OCI-LY7 (cell line): Measurements from ENCODE around the gene SMIM21. TPM values are rescaled to one million over a fixed set of nuclear protein-coding genes. Genes with fewer than 3 reads are reported as not detected.

Source experiments
- BruUV-seq: library from RNA; stranded (reverse); fragments of 400-500 nt; replicated peaks from 2 replicates; lab custom pipeline; 2021; lab: Mats Ljungman, UMichigan
- CTCF ChIA-PET: fragments of 300-600 bp; sonication (Branson Sonifier 250); formaldehyde crosslinking; loops from one replicate; lab custom pipeline; 2022; ENCODE audit warnings: antibody characterized with exemption; ENCODE audit not compliant: unreplicated experiment; lab: Charles Lee
- POLR2A ChIA-PET: fragments of 300-600 bp; sonication (Branson Sonifier 250); formaldehyde crosslinking; loops from one replicate; lab custom pipeline; 2022; ENCODE audit warnings: antibody characterized with exemption; lab: Charles Lee
- DNase-seq: peaks from one replicate; pipeline ENCODE4 v3.0.0-alpha.2; 2015; ENCODE audit warnings: low spot score
- H2AFZ ChIP-seq: fragments of 200-600 bp; sonication (generic), shearing (Covaris generic); 2 replicates; pipeline ENCODE4 v1.6.1; 2014; ENCODE audit warnings: mild to moderate bottlenecking, antibody characterized with exemption, low read length, moderate library complexity
- H3K27ac ChIP-seq: fragments of 200-600 bp; sonication (generic); 2 replicates; pipeline ENCODE4 v1.5.1; 2014; ENCODE audit warnings: mixed run types, low read depth, mild to moderate bottlenecking, moderate library complexity, low read length, inconsistent platforms; ENCODE audit not compliant: poor library complexity, severe bottlenecking
- H3K36me3 ChIP-seq: fragments of 200-600 bp; sonication (generic); 2 replicates; pipeline ENCODE4 v1.6.1; 2014; ENCODE audit warnings: mild to moderate bottlenecking, antibody characterized with exemption, low read length, moderate library complexity, mixed read lengths; ENCODE audit not compliant: insufficient read depth
- H3K4me1 ChIP-seq: fragments of 200-600 bp; sonication (generic); 2 replicates; pipeline ENCODE4 v1.5.1; 2014; ENCODE audit warnings: mild to moderate bottlenecking, low read length; ENCODE audit not compliant: insufficient read depth, poor library complexity, severe bottlenecking
- H3K4me2 ChIP-seq: fragments of 200-600 bp; sonication (generic); 2 replicates; pipeline ENCODE4 v1.6.1; 2014; ENCODE audit warnings: mild to moderate bottlenecking, low read length
- H3K4me3 ChIP-seq: fragments of 200-600 bp; sonication (generic); 2 replicates; pipeline ENCODE4 v1.5.1; 2014; ENCODE audit warnings: mild to moderate bottlenecking, low read depth, low read length; ENCODE audit not compliant: poor library complexity, severe bottlenecking
- H3K79me2 ChIP-seq: fragments of 200-600 bp; sonication (generic); 2 replicates; pipeline ENCODE4 v1.6.1; 2016; ENCODE audit warnings: low read depth, mild to moderate bottlenecking, low read length, moderate library complexity, mixed read lengths; ENCODE audit not compliant: insufficient read depth
- H3K9me2 ChIP-seq: fragments of 200-600 bp; sonication (generic); 2 replicates; pipeline ENCODE4 v1.6.1; 2016; ENCODE audit warnings: mild to moderate bottlenecking, low read length, mixed read lengths; ENCODE audit not compliant: insufficient read depth
- H3K9me3 ChIP-seq: fragments of 200-600 bp; sonication (generic); 2 replicates; pipeline ENCODE4 v1.6.1; 2014; ENCODE audit warnings: mild to moderate bottlenecking, mixed run types, low read length, mixed read lengths
- H4K20me1 ChIP-seq: fragments of 200-600 bp; sonication (generic); 2 replicates; pipeline ENCODE4 v1.6.1; 2014; ENCODE audit warnings: mild to moderate bottlenecking, antibody characterized with exemption, low read length, moderate library complexity, mixed read lengths; ENCODE audit not compliant: insufficient read depth
- EZH2phosphoT487 ChIP-seq: fragments of 200-600 bp; sonication (generic); IDR thresholded peaks from 2 replicates; pipeline ENCODE4 v1.6.1; 2018; ENCODE audit warnings: low read depth, borderline replicate concordance, mild to moderate bottlenecking, mixed run types, antibody characterized with exemption, low read length, moderate library complexity, mixed read lengths
- intact Hi-C: fragments of 100-400 bp; cut with micrococcal nuclease; formaldehyde crosslinking; loops from one replicate; pipeline ENCODE4 v1.10.0; 2022; ENCODE audit not compliant: unreplicated experiment
- total RNA-seq, 2 experiments: library from RNA; depleted of rRNA in 1 of 2; stranded (reverse); fragments of >200 nt in 1 of 2; shearing (Covaris generic) in 1 of 2; gene quantifications; 2 replicates each; pipeline ENCODE4 v1.2.3, GENCODE V29; 2014 to 2022
- TF ChIP-seq, protein P1 (sequence below): fragments of 200-600 bp; sonication (generic); conservative IDR thresholded peaks from 2 replicates; pipeline ENCODE4 v1.5.1; 2014; ENCODE audit warnings: mild to moderate bottlenecking, antibody characterized with exemption, low read length, moderate library complexity, mixed read lengths

The SMIM21 gene
- total RNA-seq, 2 experiments from 2014 or later = not detected

DNA sequence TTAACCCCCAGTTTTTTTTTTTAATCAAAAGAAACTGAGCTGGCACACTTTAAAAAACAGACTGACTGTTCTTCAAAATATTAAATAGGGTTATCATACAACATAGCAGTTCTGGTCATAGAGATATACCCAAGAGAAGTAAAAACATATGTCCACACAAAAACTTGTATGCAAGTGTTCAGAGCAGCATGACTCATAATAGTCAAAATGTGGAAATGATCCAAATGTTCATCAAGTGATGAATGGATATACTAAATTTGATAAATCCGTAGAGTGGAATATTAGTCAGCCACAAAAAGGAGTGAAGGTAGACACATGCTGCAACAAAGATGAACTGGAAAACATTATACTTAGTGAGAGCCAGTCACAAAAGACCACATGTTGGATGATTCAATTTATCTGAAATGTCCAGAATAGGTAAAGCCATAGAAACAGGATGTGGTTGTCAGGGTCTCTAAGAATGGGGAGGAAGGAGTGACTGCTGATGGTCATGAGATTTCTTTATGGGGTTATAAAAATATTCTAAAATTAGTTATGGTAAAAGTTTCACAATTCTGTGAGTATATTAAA is 5.1 kb downstream of the SMIM21 start:
- Histone ChIP-seq H3K9me2 (no peaks in the 10 kb centered on the region), H3K79me2 (no peaks in the 10 kb centered on the region), H3K27ac (no peak overlapping the region), H3K4me2 (no peak overlapping the region), H4K20me1 (no peaks in the 10 kb centered on the region), H3K4me3 (no peak overlapping the region), H3K36me3 (no peaks in the 10 kb centered on the region), H3K4me1 (no peaks in the 10 kb centered on the region), H2AFZ (no peak overlapping the region), H3K9me3 (no peaks in the 10 kb centered on the region)
- no peak for DNase-seq
- intact Hi-C loops = no loop called here
- BruUV-seq = no TSS peak
- POLR2A ChIA-PET = interaction anchor here (0.5 kb wide), 1 partner anchor 506 kb away, joined by 4 read pairs; no protein-coding TSS in a partner anchor
- TF ChIP-seq, protein P1, sequence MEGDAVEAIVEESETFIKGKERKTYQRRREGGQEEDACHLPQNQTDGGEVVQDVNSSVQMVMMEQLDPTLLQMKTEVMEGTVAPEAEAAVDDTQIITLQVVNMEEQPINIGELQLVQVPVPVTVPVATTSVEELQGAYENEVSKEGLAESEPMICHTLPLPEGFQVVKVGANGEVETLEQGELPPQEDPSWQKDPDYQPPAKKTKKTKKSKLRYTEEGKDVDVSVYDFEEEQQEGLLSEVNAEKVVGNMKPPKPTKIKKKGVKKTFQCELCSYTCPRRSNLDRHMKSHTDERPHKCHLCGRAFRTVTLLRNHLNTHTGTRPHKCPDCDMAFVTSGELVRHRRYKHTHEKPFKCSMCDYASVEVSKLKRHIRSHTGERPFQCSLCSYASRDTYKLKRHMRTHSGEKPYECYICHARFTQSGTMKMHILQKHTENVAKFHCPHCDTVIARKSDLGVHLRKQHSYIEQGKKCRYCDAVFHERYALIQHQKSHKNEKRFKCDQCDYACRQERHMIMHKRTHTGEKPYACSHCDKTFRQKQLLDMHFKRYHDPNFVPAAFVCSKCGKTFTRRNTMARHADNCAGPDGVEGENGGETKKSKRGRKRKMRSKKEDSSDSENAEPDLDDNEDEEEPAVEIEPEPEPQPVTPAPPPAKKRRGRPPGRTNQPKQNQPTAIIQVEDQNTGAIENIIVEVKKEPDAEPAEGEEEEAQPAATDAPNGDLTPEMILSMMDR = no peak
- TF ChIP-seq EZH2phosphoT487 = no peak
- CTCF ChIA-PET = no interaction called here

- POLR2A ChIA-PET = no interaction called here
- Histone ChIP-seq H3K79me2 (no peaks in the 10 kb centered on the region), H2AFZ (no peak overlapping the region), H3K4me1 (no peaks in the 10 kb centered on the region), H3K9me2 (no peaks in the 10 kb centered on the region), H3K27ac (no peak overlapping the region), H4K20me1 (no peaks in the 10 kb centered on the region), H3K4me2 (no peak overlapping the region), H3K4me3 (no peak overlapping the region), H3K9me3 (no peaks in the 10 kb centered on the region), H3K36me3 (no peaks in the 10 kb centered on the region)
- no peak for TF ChIP-seq EZH2phosphoT487
- TF ChIP-seq, protein P1 = no peak
- DNase-seq = no peak
- no TSS peak for BruUV-seq
- intact Hi-C loops = no loop called here
- CTCF ChIA-PET = no interaction called here
Observed at GRCh38 chr18:75421656-75422055, 5.8 kb downstream of the SMIM21 start.

DNA sequence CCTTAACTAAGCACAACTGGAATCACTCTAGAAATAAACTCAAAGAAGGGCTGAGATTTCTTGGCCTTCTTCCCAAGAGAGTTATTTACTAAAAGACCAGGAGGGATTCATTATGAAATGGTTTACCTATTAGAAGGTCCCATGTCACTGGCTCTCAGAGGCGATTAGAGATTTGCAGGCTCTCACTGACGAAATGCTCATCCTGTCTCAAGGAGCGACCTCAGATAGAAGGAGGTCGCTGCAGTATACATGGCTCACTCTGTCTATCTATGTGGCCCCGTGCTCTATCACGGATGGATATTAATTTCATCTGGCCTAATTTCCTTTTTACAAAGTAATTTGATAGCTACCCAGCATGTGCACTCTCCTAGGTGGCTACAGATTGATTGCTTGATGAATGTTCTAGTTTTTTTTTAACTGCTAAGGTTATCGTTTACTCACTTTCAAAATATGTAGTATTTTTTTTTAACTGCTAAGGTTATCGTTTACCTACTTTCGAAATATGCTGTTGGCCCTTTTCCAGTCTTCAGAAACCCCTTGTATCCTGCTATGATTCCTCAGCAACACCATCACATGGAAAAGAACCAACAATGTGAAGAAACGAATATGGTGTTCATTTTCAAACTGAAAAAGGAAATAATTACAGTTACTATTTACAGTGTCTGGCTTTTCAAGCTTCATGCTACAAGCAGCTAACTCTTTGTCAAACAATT is 9.1 kb downstream of the SMIM21 start:
- no peak overlapping the region for H3K4me2 ChIP-seq
- no TSS peak for BruUV-seq
- DNase-seq = no peak
- POLR2A ChIA-PET = no interaction called here
- intact Hi-C loops = no loop called here
- no peaks in the 10 kb centered on the region for H4K20me1 ChIP-seq
- TF ChIP-seq EZH2phosphoT487 = no peak
- no peaks in the 10 kb centered on the region for H3K9me3 ChIP-seq
- H3K4me1 ChIP-seq = no peaks in the 10 kb centered on the region
- H3K9me2 ChIP-seq = no peaks in the 10 kb centered on the region
- no peaks in the 10 kb centered on the region for H3K36me3 ChIP-seq
- CTCF ChIA-PET = no interaction called here
- H2AFZ ChIP-seq = no peak overlapping the region
- no peaks in the 10 kb centered on the region for H3K79me2 ChIP-seq
- no peak overlapping the region for H3K4me3 ChIP-seq
- H3K27ac ChIP-seq = no peak overlapping the region
